GM21528 (cell line): Measurements from ENCODE around the gene CSMD2.

Source experiments
- ATAC-seq: cut with Tn5 transposase; IDR thresholded peaks from one replicate; pipeline ENCODE4 v1.9.1; 2021; ENCODE audit warnings: mild to moderate bottlenecking, moderate library complexity; ENCODE audit not compliant: unreplicated experiment, low FRiP score

CSMD2 gene

GRCh38 chr1:33661811-33662454, 503.1 kb downstream of the CSMD2 start:
- ATAC-seq, result no peak

- ATAC-seq, result no peak
These were observed 504.1 kb downstream of the CSMD2 start for GRCh38 chr1:33660956-33661355.

GRCh38 chr1:33660244-33660643, 504.8 kb downstream of the CSMD2 start:
- ATAC-seq, result no peak

GRCh38 chr1:33659641-33660040, 505.4 kb downstream of the CSMD2 start:
- ATAC-seq, result no peak

GRCh38 chr1:33657833-33658232, 507.2 kb downstream of the CSMD2 start:
- no peak for ATAC-seq

GRCh38 chr1:33656467-33657005, 508.5 kb downstream of the CSMD2 start:
- no peak for ATAC-seq

GRCh38 chr1:33655496-33655895, 509.5 kb downstream of the CSMD2 start:
- ATAC-seq, result no peak

- no peak for ATAC-seq
These were observed 510.7 kb downstream of the CSMD2 start for GRCh38 chr1:33654267-33654834.

- no peak for ATAC-seq
These were observed 511.8 kb downstream of the CSMD2 start for GRCh38 chr1:33653226-33653625.

- ATAC-seq, result no peak
These were observed 514.3 kb downstream of the CSMD2 start for GRCh38 chr1:33650708-33651107.

- no peak for ATAC-seq
These were observed 515.3 kb downstream of the CSMD2 start for GRCh38 chr1:33649759-33650158.

- no peak for ATAC-seq
These were observed 521.8 kb downstream of the CSMD2 start for GRCh38 chr1:33643216-33643615.

GRCh38 chr1:33641104-33641830, 523.8 kb downstream of the CSMD2 start:
- no peak for ATAC-seq

- no peak for ATAC-seq
These were observed 524.8 kb downstream of the CSMD2 start for GRCh38 chr1:33640114-33640660.

- ATAC-seq, result no peak
These were observed 527.1 kb downstream of the CSMD2 start for GRCh38 chr1:33637846-33638440.

GRCh38 chr1:33636209-33636608, 528.8 kb downstream of the CSMD2 start:
- no peak for ATAC-seq

GRCh38 chr1:33635336-33636012, 529.6 kb downstream of the CSMD2 start:
- no peak for ATAC-seq

- ATAC-seq, result no peak
These were observed 530.2 kb downstream of the CSMD2 start for GRCh38 chr1:33634806-33635205.

GRCh38 chr1:33634143-33634542, 530.9 kb downstream of the CSMD2 start:
- ATAC-seq, result no peak

- peak; percentile 63 for ATAC-seq
These were observed 531.8 kb downstream of the CSMD2 start for GRCh38 chr1:33633019-33633801.
